ENCODE measurements around the gene MPDZ.

Gene MPDZ

DNA sequence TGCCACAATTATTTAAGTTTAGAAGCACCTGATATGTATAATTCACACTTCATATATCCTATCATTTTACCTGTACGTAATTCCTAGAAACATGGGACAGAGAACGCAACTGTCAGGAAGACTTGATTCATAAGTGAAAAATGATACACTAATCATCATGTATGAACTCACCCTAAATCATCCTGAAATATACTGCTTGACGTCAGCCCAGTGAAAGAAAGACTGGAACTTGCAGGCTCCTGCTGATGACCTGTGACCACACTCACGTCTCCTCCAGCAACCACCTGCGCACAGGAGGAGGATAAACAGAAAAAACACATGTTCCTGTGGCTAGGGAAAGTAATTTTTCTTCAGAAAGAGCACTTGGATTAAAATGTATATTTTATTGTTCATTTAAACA is 169.7 kb downstream of the MPDZ start:
- H3K36me3 ChIP-seq = 0 out of 2 replicates have a peak, but pooled peaks cover 3% of the 10 kb centered on the region
- DNase-seq = no peak
- no peak overlapping the region for H3K4me3 ChIP-seq (ENCODE audit: low read depth, low read length)
- no peaks in the 10 kb centered on the region for H3K27me3 ChIP-seq (ENCODE audit: insufficient read depth, low read depth, severe bottlenecking)
- no peak overlapping the region for H3K27ac ChIP-seq
- H3K9me3 ChIP-seq (ENCODE audit: severe bottlenecking) = no peaks in the 10 kb centered on the region
- TF ChIP-seq, protein P1, sequence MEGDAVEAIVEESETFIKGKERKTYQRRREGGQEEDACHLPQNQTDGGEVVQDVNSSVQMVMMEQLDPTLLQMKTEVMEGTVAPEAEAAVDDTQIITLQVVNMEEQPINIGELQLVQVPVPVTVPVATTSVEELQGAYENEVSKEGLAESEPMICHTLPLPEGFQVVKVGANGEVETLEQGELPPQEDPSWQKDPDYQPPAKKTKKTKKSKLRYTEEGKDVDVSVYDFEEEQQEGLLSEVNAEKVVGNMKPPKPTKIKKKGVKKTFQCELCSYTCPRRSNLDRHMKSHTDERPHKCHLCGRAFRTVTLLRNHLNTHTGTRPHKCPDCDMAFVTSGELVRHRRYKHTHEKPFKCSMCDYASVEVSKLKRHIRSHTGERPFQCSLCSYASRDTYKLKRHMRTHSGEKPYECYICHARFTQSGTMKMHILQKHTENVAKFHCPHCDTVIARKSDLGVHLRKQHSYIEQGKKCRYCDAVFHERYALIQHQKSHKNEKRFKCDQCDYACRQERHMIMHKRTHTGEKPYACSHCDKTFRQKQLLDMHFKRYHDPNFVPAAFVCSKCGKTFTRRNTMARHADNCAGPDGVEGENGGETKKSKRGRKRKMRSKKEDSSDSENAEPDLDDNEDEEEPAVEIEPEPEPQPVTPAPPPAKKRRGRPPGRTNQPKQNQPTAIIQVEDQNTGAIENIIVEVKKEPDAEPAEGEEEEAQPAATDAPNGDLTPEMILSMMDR (IDR thresholded peaks at IDR 0.05; ENCODE audit: low read depth, low read length) = no peak

- TF ChIP-seq, protein P1 (IDR thresholded peaks at IDR 0.05; ENCODE audit: low read depth, low read length) = no peak
- H3K36me3 ChIP-seq = 0 out of 2 replicates have a peak, but pooled peaks cover 3% of the 10 kb centered on the region
- H3K9me3 ChIP-seq (ENCODE audit: severe bottlenecking) = no peaks in the 10 kb centered on the region
- no peak overlapping the region for H3K4me3 ChIP-seq (ENCODE audit: low read depth, low read length)
- H3K27me3 ChIP-seq (ENCODE audit: insufficient read depth, low read depth, severe bottlenecking) = no peaks in the 10 kb centered on the region
- no peak overlapping the region for H3K27ac ChIP-seq
- DNase-seq = no peak
Observed at GRCh38 chr9:13107008-13107407, 172.5 kb downstream of the MPDZ start.

DNA sequence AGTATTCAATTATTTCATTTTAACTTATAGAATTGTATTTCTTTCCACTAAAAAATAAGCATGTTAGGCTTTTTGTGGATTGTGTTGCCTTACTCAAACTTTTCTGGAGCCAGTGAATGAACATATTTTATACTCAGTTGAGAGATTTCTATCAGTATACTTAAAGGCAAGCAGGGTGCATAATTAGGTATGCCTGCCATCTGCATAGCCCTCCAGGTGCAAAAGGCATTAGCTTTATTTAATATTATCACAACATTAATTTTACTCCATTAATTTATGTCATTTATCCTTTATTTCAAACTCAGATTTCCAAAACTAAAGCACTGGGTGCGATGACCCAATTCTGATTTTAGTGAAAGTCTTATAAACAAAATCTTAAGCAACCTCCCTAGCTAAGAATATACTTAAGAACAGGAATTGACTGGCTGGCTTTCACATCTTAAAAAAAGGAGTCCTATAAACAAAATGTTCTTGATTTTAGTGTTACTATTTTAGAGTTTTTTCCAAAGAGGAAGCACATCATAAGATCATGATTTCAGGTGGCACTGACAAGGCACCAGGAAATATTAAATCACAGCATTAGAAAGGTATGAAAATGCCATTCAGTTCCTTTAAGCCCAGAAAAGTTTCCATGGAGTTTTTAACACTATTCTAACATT is 178.4 kb downstream of the MPDZ start:
- Histone ChIP-seq H3K27me3 (ENCODE audit: insufficient read depth, low read depth, severe bottlenecking) (no peaks in the 10 kb centered on the region), H3K4me3 (ENCODE audit: low read depth, low read length) (no peak overlapping the region), H3K27ac (no peak overlapping the region), H3K36me3 (no peaks in the 10 kb centered on the region), H3K9me3 (ENCODE audit: severe bottlenecking) (no peaks in the 10 kb centered on the region)
- DNase-seq = no peak
- TF ChIP-seq, protein P1 (IDR thresholded peaks at IDR 0.05; ENCODE audit: low read depth, low read length) = no peak

GRCh38 chr9:13095056-13095455 is 184.4 kb downstream of the MPDZ start:
- no peaks in the 10 kb centered on the region for H3K27me3 ChIP-seq (ENCODE audit: insufficient read depth, low read depth, severe bottlenecking)
- H3K4me3 ChIP-seq (ENCODE audit: low read depth, low read length) = no peak overlapping the region
- H3K27ac ChIP-seq = no peak overlapping the region
- TF ChIP-seq, protein P1 (IDR thresholded peaks at IDR 0.05; ENCODE audit: low read depth, low read length) = no peak
- DNase-seq = no peak
- H3K9me3 ChIP-seq (ENCODE audit: severe bottlenecking) = no peaks in the 10 kb centered on the region
- H3K36me3 ChIP-seq = no peaks in the 10 kb centered on the region

GRCh38 chr9:13090628-13091027 is 188.9 kb downstream of the MPDZ start:
- no peaks in the 10 kb centered on the region for H3K9me3 ChIP-seq (ENCODE audit: severe bottlenecking)
- no peaks in the 10 kb centered on the region for H3K36me3 ChIP-seq
- DNase-seq = no peak
- no peak overlapping the region for H3K4me3 ChIP-seq (ENCODE audit: low read depth, low read length)
- no peak overlapping the region for H3K27ac ChIP-seq
- no peaks in the 10 kb centered on the region for H3K27me3 ChIP-seq (ENCODE audit: insufficient read depth, low read depth, severe bottlenecking)
- TF ChIP-seq, protein P1 (IDR thresholded peaks at IDR 0.05; ENCODE audit: low read depth, low read length) = no peak

DNA sequence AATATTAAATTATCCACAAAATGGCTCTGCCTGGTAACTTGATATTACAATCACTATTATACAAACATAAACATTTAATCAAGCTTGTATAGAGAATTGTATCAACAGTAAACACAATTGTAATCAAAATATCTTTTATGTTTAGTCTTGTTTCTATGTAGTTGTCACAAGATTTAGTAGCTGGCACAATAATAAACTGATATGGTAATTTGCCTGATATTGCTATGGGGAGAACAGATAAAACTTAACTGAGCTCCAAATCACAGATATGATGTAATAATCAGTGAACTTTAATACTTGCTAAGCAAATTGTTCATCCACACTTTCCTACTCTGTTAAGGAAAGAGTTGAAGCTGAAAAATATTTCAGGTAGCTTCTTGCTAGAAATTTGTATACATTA is 189.8 kb downstream of the MPDZ start:
- TF ChIP-seq, protein P1 (IDR thresholded peaks at IDR 0.05; ENCODE audit: low read depth, low read length) = no peak
- Histone ChIP-seq H3K27me3 (ENCODE audit: insufficient read depth, low read depth, severe bottlenecking) (no peaks in the 10 kb centered on the region), H3K4me3 (ENCODE audit: low read depth, low read length) (no peak overlapping the region), H3K9me3 (ENCODE audit: severe bottlenecking) (no peaks in the 10 kb centered on the region), H3K27ac (no peak overlapping the region), H3K36me3 (no peaks in the 10 kb centered on the region)
- DNase-seq = no peak

All from WERI-Rb-1 (cell line).